ENCODE measurements around the gene NEK1.

The NEK1 gene

DNA sequence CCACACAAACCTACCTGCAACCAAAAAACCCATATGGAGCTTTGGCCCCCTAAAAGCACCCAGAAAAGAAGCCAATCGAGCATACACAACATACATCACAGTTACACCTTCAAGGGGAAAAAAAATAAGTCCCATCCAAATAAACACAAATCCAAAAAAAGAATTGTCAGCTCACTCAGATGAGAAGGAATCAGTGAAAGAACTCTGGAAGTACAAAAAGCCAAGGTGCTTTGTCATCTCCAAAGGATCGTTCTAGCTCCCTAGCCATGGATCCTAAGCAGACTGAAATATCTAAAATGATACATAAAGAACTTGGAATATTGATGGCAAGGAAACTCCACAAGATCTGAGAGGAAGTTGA is 119.2 kb downstream of the NEK1 start:
- Histone ChIP-seq H3K27ac (ENCODE audit: low read depth, low read length) (no peak overlapping the region), H3K4me3 (ENCODE audit: low read depth, low read length) (no peak overlapping the region), H3K36me3 (ENCODE audit: insufficient read depth, low read length) (no peaks in the 10 kb centered on the region), H2AFZ (ENCODE audit: low read length, unreplicated experiment) (no peak overlapping the region), H3K4me1 (ENCODE audit: control insufficient read depth, insufficient read depth, low read length, unreplicated experiment) (no peaks in the 10 kb centered on the region), H3K79me2 (ENCODE audit: control insufficient read depth, insufficient read depth, low read length, unreplicated experiment) (no peaks in the 10 kb centered on the region), H3K27me3 (ENCODE audit: insufficient read depth, low read length) (no peaks in the 10 kb centered on the region)

DNA sequence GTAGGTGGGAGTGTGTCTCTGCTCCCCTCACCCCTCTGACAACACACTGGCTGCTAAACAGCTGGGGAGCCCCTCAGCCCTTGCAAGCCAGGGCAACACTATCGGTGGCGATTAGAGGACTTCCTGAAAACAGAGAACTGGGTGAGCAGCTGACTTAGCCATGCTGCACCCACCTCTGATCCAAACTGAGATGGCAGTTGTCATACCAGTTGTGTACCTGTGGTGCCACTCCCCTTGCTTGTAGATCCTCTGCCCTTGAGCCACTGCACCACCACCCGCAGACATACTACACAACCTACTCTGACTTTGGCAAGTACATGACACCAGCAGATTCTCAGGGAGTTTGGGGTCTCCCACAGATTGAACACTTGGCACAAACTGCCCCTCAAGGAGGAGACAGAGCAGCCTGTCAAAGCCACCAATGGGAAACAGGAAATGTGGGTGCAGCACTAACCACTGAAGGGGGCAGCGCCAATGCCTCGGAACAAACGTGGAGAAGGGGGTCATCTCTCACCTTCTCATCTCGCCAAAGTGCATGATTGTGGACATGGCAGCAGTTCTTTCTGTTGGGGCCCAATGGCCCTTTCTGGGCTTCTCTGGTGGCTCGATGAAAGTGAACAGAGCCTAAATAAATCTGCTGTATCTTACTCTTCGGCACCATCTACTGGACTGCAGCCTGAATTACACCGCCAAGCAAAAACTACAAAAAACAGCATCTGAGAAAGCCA is 119.8 kb downstream of the NEK1 start:
- H3K4me3 ChIP-seq (ENCODE audit: low read depth, low read length) = no peak overlapping the region
- no peak overlapping the region for H3K27ac ChIP-seq (ENCODE audit: low read depth, low read length)
- no peak overlapping the region for H2AFZ ChIP-seq (ENCODE audit: low read length, unreplicated experiment)
- H3K4me1 ChIP-seq (ENCODE audit: control insufficient read depth, insufficient read depth, low read length, unreplicated experiment) = no peaks in the 10 kb centered on the region
- H3K36me3 ChIP-seq (ENCODE audit: insufficient read depth, low read length) = no peaks in the 10 kb centered on the region
- no peaks in the 10 kb centered on the region for H3K27me3 ChIP-seq (ENCODE audit: insufficient read depth, low read length)
- H3K79me2 ChIP-seq (ENCODE audit: control insufficient read depth, insufficient read depth, low read length, unreplicated experiment) = no peaks in the 10 kb centered on the region

- Histone ChIP-seq H3K27ac (ENCODE audit: low read depth, low read length) (no peak overlapping the region), H3K27me3 (ENCODE audit: insufficient read depth, low read length) (no peaks in the 10 kb centered on the region), H3K4me3 (ENCODE audit: low read depth, low read length) (no peak overlapping the region), H3K36me3 (ENCODE audit: insufficient read depth, low read length) (no peaks in the 10 kb centered on the region), H3K79me2 (ENCODE audit: control insufficient read depth, insufficient read depth, low read length, unreplicated experiment) (no peaks in the 10 kb centered on the region), H2AFZ (ENCODE audit: low read length, unreplicated experiment) (no peak overlapping the region), H3K4me1 (ENCODE audit: control insufficient read depth, insufficient read depth, low read length, unreplicated experiment) (no peaks in the 10 kb centered on the region)
Measured at GRCh38 chr4:169491211-169491610, 121.2 kb downstream of the NEK1 start.

GRCh38 chr4:169489306-169489705 is 123.1 kb downstream of the NEK1 start:
- Histone ChIP-seq H3K36me3 (ENCODE audit: insufficient read depth, low read length) (no peaks in the 10 kb centered on the region), H3K79me2 (ENCODE audit: control insufficient read depth, insufficient read depth, low read length, unreplicated experiment) (no peaks in the 10 kb centered on the region), H3K4me1 (ENCODE audit: control insufficient read depth, insufficient read depth, low read length, unreplicated experiment) (peaks cover 14% of the 10 kb centered on the region), H3K27me3 (ENCODE audit: insufficient read depth, low read length) (no peaks in the 10 kb centered on the region), H2AFZ (ENCODE audit: low read length, unreplicated experiment) (no peak overlapping the region), H3K27ac (ENCODE audit: low read depth, low read length) (no peak overlapping the region), H3K4me3 (ENCODE audit: low read depth, low read length) (no peak overlapping the region)

- no peaks in the 10 kb centered on the region for H3K79me2 ChIP-seq (ENCODE audit: control insufficient read depth, insufficient read depth, low read length, unreplicated experiment)
- H3K4me3 ChIP-seq (ENCODE audit: low read depth, low read length) = no peak overlapping the region
- peak overlapping the region; percentile 30; the same call in 1 of the 2 replicates for H3K27ac ChIP-seq (ENCODE audit: low read depth, low read length)
- 0 out of 2 replicates have a peak, but pooled peaks cover 6% of the 10 kb centered on the region for H3K36me3 ChIP-seq (ENCODE audit: insufficient read depth, low read length)
- H2AFZ ChIP-seq (ENCODE audit: low read length, unreplicated experiment) = no peak overlapping the region
- H3K27me3 ChIP-seq (ENCODE audit: insufficient read depth, low read length) = no peaks in the 10 kb centered on the region
- peaks cover 14% of the 10 kb centered on the region for H3K4me1 ChIP-seq (ENCODE audit: control insufficient read depth, insufficient read depth, low read length, unreplicated experiment)
Measured at GRCh38 chr4:169485791-169486742, 126.3 kb downstream of the NEK1 start.

DNA sequence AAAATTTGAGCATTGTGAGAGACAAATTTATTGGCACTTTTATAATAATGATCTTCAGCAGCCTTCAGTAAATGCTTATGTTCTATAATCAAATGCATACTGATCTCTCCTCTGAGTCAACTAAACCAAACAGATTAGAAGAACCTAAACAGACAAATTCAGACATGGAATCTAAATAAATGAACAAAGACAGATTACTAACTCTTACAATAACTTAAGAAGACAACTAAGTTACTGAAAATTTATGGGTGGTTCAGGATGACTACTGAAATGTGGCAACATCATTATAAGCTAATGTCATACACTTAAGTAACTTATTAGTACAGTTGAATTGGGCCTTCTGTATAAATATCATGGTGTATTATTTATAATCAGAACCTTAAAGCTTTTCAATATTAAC is 127.3 kb downstream of the NEK1 start:
- Histone ChIP-seq H3K79me2 (ENCODE audit: control insufficient read depth, insufficient read depth, low read length, unreplicated experiment) (no peaks in the 10 kb centered on the region), H3K27me3 (ENCODE audit: insufficient read depth, low read length) (no peaks in the 10 kb centered on the region), H3K36me3 (ENCODE audit: insufficient read depth, low read length) (0 out of 2 replicates have a peak, but pooled peaks cover 6% of the 10 kb centered on the region), H3K4me1 (ENCODE audit: control insufficient read depth, insufficient read depth, low read length, unreplicated experiment) (peaks cover 14% of the 10 kb centered on the region), H2AFZ (ENCODE audit: low read length, unreplicated experiment) (peak overlapping the region; percentile 5), H3K27ac (ENCODE audit: low read depth, low read length) (peak overlapping the region; percentile 30), H3K4me3 (ENCODE audit: low read depth, low read length) (no peak overlapping the region)

- no peak overlapping the region for H3K4me3 ChIP-seq (ENCODE audit: low read depth, low read length)
- peak overlapping the region; percentile 62 for H2AFZ ChIP-seq (ENCODE audit: low read length, unreplicated experiment)
- no peaks in the 10 kb centered on the region for H3K79me2 ChIP-seq (ENCODE audit: control insufficient read depth, insufficient read depth, low read length, unreplicated experiment)
- H3K27me3 ChIP-seq (ENCODE audit: insufficient read depth, low read length) = no peaks in the 10 kb centered on the region
- peak overlapping the region; percentile 30 for H3K27ac ChIP-seq (ENCODE audit: low read depth, low read length)
- peaks cover 14% of the 10 kb centered on the region for H3K4me1 ChIP-seq (ENCODE audit: control insufficient read depth, insufficient read depth, low read length, unreplicated experiment)
- 0 out of 2 replicates have a peak, but pooled peaks cover 6% of the 10 kb centered on the region for H3K36me3 ChIP-seq (ENCODE audit: insufficient read depth, low read length)
Measured at GRCh38 chr4:169484485-169484884, 127.9 kb downstream of the NEK1 start.

GRCh38 chr4:169464080-169464479 is 148.3 kb downstream of the NEK1 start:
- Histone ChIP-seq H3K4me3 (ENCODE audit: low read depth, low read length) (no peak overlapping the region), H3K79me2 (ENCODE audit: control insufficient read depth, insufficient read depth, low read length, unreplicated experiment) (no peaks in the 10 kb centered on the region), H3K27me3 (ENCODE audit: insufficient read depth, low read length) (no peaks in the 10 kb centered on the region), H3K27ac (ENCODE audit: low read depth, low read length) (no peak overlapping the region), H2AFZ (ENCODE audit: low read length, unreplicated experiment) (no peak overlapping the region), H3K36me3 (ENCODE audit: insufficient read depth, low read length) (no peaks in the 10 kb centered on the region), H3K4me1 (ENCODE audit: control insufficient read depth, insufficient read depth, low read length, unreplicated experiment) (no peaks in the 10 kb centered on the region)

DNA sequence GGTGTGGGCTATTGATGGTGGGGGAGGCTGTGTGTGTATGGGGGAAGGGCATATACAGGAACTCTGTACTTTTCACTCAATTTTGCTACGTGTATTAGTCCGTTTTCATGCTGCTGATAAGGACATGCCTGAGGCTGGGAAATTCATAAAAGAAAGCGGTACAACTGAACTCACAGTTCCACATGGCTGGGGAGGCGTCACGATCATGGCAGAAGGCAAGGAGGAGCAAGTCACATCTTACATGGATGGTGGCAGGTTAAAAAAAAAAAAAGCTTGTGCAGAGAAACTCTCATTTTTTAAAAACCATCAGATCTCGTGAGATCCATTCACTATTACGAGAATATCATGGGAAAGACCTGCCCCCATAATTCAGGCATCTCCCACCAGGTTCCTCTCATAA is 152.3 kb downstream of the NEK1 start:
- Histone ChIP-seq H2AFZ (ENCODE audit: low read length, unreplicated experiment) (no peak overlapping the region), H3K36me3 (ENCODE audit: insufficient read depth, low read length) (no peaks in the 10 kb centered on the region), H3K4me1 (ENCODE audit: control insufficient read depth, insufficient read depth, low read length, unreplicated experiment) (no peaks in the 10 kb centered on the region), H3K79me2 (ENCODE audit: control insufficient read depth, insufficient read depth, low read length, unreplicated experiment) (no peaks in the 10 kb centered on the region), H3K27me3 (ENCODE audit: insufficient read depth, low read length) (no peaks in the 10 kb centered on the region), H3K4me3 (ENCODE audit: low read depth, low read length) (no peak overlapping the region), H3K27ac (ENCODE audit: low read depth, low read length) (no peak overlapping the region)

- no peaks in the 10 kb centered on the region for H3K36me3 ChIP-seq (ENCODE audit: insufficient read depth, low read length)
- no peak overlapping the region for H3K27ac ChIP-seq (ENCODE audit: low read depth, low read length)
- no peak overlapping the region for H2AFZ ChIP-seq (ENCODE audit: low read length, unreplicated experiment)
- no peaks in the 10 kb centered on the region for H3K79me2 ChIP-seq (ENCODE audit: control insufficient read depth, insufficient read depth, low read length, unreplicated experiment)
- H3K4me3 ChIP-seq (ENCODE audit: low read depth, low read length) = no peak overlapping the region
- no peaks in the 10 kb centered on the region for H3K27me3 ChIP-seq (ENCODE audit: insufficient read depth, low read length)
- H3K4me1 ChIP-seq (ENCODE audit: control insufficient read depth, insufficient read depth, low read length, unreplicated experiment) = no peaks in the 10 kb centered on the region
Measured at GRCh38 chr4:169458575-169458974, 153.8 kb downstream of the NEK1 start.
